OCI-LY3 (cell line): ENCODE data around the gene EYA2.

ENCODE experiments used
- CTCF ChIP-seq: fragments of 200-600, 300-600 bp; sonication (generic); IDR thresholded peaks from 2 replicates; pipeline ENCODE4 v1.5.1; 2014; ENCODE audit warnings: antibody characterized with exemption, low read length, low read depth
- EZH2phosphoT487 ChIP-seq: fragments of 200-600 bp; shearing (Covaris generic); IDR thresholded peaks from 2 replicates; pipeline ENCODE4 v1.6.1; 2018; ENCODE audit warnings: antibody characterized with exemption, mixed run types, low read depth

- TF ChIP-seq CTCF (no peak), EZH2phosphoT487 (no peak)
These were observed 102.5 kb downstream of the EYA2 start for GRCh38 chr20:46997187-46997586.
